Hematopoietic multipotent progenitor cell treated with erythropoietin and hydrocortisone succinate and interleukin-3 and kit ligand, for 4 days (in vitro differentiated cells): Measurements from ENCODE around the gene HHAT.

Source experiments
- DNase-seq: peaks from one replicate; pipeline ENCODE4 v3.0.0-alpha.2; 2015

The HHAT gene

GRCh38 chr1:210695026-210695425 is 366.3 kb downstream of the HHAT start:
- DNase-seq: no peak

- DNase-seq: peak; percentile 47
These were observed 368.0 kb downstream of the HHAT start for GRCh38 chr1:210696709-210697108.

GRCh38 chr1:210697185-210697584 is 368.5 kb downstream of the HHAT start:
- no peak for DNase-seq

- DNase-seq: no peak
These were observed 370.0 kb downstream of the HHAT start for GRCh38 chr1:210698661-210699060.

- DNase-seq: no peak
These were observed 371.4 kb downstream of the HHAT start for GRCh38 chr1:210700083-210700482.

GRCh38 chr1:210700511-210700910 is 371.8 kb downstream of the HHAT start:
- DNase-seq: no peak

GRCh38 chr1:210702506-210702905 is 373.8 kb downstream of the HHAT start:
- no peak for DNase-seq

- no peak for DNase-seq
These were observed 374.9 kb downstream of the HHAT start for GRCh38 chr1:210703593-210703992.

- DNase-seq: no peak
These were observed 376.4 kb downstream of the HHAT start for GRCh38 chr1:210705086-210705485.

GRCh38 chr1:210706246-210706645 is 377.5 kb downstream of the HHAT start:
- no peak for DNase-seq

- no peak for DNase-seq
These were observed 378.9 kb downstream of the HHAT start for GRCh38 chr1:210707300-210708240.

- DNase-seq: peak; percentile 7
These were observed 381.0 kb downstream of the HHAT start for GRCh38 chr1:210709701-210710100.

- no peak for DNase-seq
These were observed 383.3 kb downstream of the HHAT start for GRCh38 chr1:210711825-210712612.

- DNase-seq: no peak
These were observed 386.4 kb downstream of the HHAT start for GRCh38 chr1:210715072-210715471.

GRCh38 chr1:210722410-210723081 is 393.8 kb downstream of the HHAT start:
- DNase-seq: no peak

GRCh38 chr1:210723646-210724045 is 394.9 kb downstream of the HHAT start:
- no peak for DNase-seq

- no peak for DNase-seq
These were observed 396.1 kb downstream of the HHAT start for GRCh38 chr1:210724768-210725167.
